Fibroblast of villous mesenchyme (primary cell): ENCODE measurements around the gene NBPF1. TPM values are rescaled to one million over a fixed set of nuclear protein-coding genes. Genes with fewer than 3 reads are reported as not detected.
"Not testable (repeated sequence)": the region's sequence is repeated elsewhere in the genome, so short reads cannot be mapped to it uniquely, and the experiment has no call there.

Experiments
- DNase-seq: peaks from one replicate; pipeline ENCODE4 v3.0.0-alpha.2; 2010; ENCODE audit warnings: low read depth
- H3K4me3 ChIP-seq: 2 replicates; pipeline ENCODE4 v1.5.1; 2011; ENCODE audit warnings: low read depth, mild to moderate bottlenecking, low read length
- CTCF ChIP-seq: IDR thresholded peaks from 2 replicates; pipeline ENCODE4 v1.5.1; 2012; ENCODE audit warnings: low read depth, mild to moderate bottlenecking, low read length; ENCODE audit not compliant: insufficient read depth
- total RNA-seq: library from RNA; depleted of rRNA; stranded (reverse); fragments of >200 nt; gene quantifications from 2 replicates; pipeline ENCODE4 v1.2.3, GENCODE V29; 2012

Gene NBPF1
- total RNA-seq, 1 donor = 52.2 TPM

GRCh38 chr1:16607433-16607851 lies 5.9 kb downstream of the NBPF1 start:
- TF ChIP-seq CTCF = no peak
- DNase-seq = no peak
- H3K4me3 ChIP-seq = no peak overlapping the region

GRCh38 chr1:16606666-16607432 lies 6.5 kb downstream of the NBPF1 start:
- not testable (repeated sequence) for H3K4me3 ChIP-seq, DNase-seq

- DNase-seq = peak; percentile 64
- no peak for TF ChIP-seq CTCF
- no peak overlapping the region for H3K4me3 ChIP-seq
Measured at GRCh38 chr1:16605532-16606505, 7.5 kb downstream of the NBPF1 start.

GRCh38 chr1:16605213-16605525 lies 8.2 kb downstream of the NBPF1 start:
- no peak overlapping the region for H3K4me3 ChIP-seq
- no peak for TF ChIP-seq CTCF
- DNase-seq = no peak

- H3K4me3 ChIP-seq, DNase-seq: not testable (repeated sequence)
Measured at GRCh38 chr1:16604514-16605212, 8.7 kb downstream of the NBPF1 start.

GRCh38 chr1:16603623-16604022 lies 9.7 kb downstream of the NBPF1 start:
- H3K4me3 ChIP-seq, DNase-seq: not testable (repeated sequence)

- DNase-seq, H3K4me3 ChIP-seq: not testable (repeated sequence)
Measured at GRCh38 chr1:16602336-16603011, 10.9 kb downstream of the NBPF1 start.

- not testable (repeated sequence) for DNase-seq, H3K4me3 ChIP-seq
Measured at GRCh38 chr1:16600855-16601786, 12.2 kb downstream of the NBPF1 start.

- not testable (repeated sequence) for H3K4me3 ChIP-seq, DNase-seq
Measured at GRCh38 chr1:16599326-16599725, 14.0 kb downstream of the NBPF1 start.

GRCh38 chr1:16595216-16595615 lies 18.1 kb downstream of the NBPF1 start:
- not testable (repeated sequence) for DNase-seq, H3K4me3 ChIP-seq

GRCh38 chr1:16591845-16592244 lies 21.5 kb downstream of the NBPF1 start:
- not testable (repeated sequence) for H3K4me3 ChIP-seq, DNase-seq

GRCh38 chr1:16588081-16588480 lies 25.3 kb downstream of the NBPF1 start:
- H3K4me3 ChIP-seq, DNase-seq: not testable (repeated sequence)

GRCh38 chr1:16587639-16588038 lies 25.7 kb downstream of the NBPF1 start:
- DNase-seq, H3K4me3 ChIP-seq: not testable (repeated sequence)
